ENCODE data around the gene KLF1.
"Not testable (repeated sequence)": the region's sequence is repeated elsewhere in the genome, so short reads cannot be mapped to it uniquely, and the experiment has no call there.

Gene KLF1

DNA sequence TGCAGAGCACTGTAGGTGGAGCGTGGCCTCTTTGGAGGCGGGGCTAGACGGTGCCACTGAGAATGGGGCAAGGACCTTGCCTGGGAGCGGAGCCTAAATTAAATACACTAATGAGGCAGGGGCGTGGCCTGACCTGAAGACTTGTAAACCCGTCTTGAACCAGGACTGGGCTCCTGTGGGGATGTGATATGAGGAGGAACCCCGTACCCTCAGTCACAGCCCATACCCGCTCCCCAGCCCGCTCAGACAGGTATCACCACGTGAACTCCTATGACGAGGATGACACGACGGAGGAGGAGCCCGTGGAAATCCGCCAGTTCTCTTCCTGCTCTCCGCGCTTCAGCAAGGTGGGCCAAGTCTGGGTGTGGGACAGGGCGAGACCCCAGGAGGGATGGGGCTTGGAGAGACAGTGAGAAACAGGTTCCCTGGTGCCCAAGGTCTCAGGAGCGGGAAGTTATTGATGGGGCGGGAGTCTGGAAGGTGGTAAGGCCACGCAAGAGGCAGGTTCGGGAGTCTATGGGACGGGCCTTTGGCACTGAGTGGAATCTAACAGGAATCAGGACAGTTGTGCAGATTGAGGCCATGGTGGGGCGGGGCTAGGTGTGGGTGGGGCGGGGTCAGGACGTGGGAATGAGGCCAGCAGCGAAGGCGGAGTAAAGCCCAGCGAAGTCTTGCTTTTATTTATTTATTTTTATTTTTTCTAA, 20.4 kb downstream of the KLF1 start:
- DNase-seq = no peak

GRCh38 chr19:12865746-12866415, 21.1 kb downstream of the KLF1 start:
- DNase-seq = no peak

- DNase-seq = no peak
Measured at GRCh38 chr19:12864721-12865715, 22.0 kb downstream of the KLF1 start.

- no peak for DNase-seq
Measured at GRCh38 chr19:12864143-12864542, 22.9 kb downstream of the KLF1 start.

DNA sequence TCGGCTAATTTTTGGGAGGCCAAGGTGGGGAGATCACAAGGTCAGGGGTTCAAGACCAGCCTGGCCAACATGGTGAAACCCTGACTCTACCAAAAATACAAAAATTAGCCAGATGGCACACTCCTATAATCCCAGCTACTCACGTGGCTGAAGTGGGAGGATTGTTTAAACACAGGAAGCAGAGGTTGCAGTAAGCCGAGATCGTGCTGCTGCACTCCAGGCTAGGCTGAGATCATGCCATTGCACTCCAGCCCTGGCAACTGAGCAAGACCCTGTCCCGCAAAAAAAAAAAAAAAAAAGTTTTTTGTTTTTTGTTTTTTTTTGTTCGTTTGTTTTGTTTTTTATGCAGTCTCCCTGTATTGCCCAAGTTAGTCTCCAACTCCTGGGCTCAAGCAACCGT, 27.5 kb downstream of the KLF1 start:
- no peak for DNase-seq

GRCh38 chr19:12858041-12858928, 28.7 kb downstream of the KLF1 start:
- no peak for DNase-seq

DNA sequence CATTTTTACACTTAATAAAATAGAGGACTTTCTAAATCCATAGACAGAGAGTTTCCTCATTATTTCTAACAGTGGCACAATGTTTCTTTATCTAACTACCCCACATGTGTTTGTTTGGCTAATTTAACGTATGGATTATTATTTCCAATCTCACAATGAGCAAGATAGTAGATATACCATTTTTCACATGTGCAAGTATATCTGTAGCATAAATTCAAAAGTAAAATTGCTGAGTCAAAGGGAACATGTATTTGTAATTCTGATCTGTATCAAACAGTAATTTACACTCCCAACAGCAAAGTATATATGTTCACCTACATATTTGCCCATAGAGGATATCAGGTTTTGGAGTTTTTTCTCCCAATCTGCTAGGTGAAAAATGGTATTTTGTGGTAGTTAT, 30.3 kb downstream of the KLF1 start:
- no peak for DNase-seq

DNA sequence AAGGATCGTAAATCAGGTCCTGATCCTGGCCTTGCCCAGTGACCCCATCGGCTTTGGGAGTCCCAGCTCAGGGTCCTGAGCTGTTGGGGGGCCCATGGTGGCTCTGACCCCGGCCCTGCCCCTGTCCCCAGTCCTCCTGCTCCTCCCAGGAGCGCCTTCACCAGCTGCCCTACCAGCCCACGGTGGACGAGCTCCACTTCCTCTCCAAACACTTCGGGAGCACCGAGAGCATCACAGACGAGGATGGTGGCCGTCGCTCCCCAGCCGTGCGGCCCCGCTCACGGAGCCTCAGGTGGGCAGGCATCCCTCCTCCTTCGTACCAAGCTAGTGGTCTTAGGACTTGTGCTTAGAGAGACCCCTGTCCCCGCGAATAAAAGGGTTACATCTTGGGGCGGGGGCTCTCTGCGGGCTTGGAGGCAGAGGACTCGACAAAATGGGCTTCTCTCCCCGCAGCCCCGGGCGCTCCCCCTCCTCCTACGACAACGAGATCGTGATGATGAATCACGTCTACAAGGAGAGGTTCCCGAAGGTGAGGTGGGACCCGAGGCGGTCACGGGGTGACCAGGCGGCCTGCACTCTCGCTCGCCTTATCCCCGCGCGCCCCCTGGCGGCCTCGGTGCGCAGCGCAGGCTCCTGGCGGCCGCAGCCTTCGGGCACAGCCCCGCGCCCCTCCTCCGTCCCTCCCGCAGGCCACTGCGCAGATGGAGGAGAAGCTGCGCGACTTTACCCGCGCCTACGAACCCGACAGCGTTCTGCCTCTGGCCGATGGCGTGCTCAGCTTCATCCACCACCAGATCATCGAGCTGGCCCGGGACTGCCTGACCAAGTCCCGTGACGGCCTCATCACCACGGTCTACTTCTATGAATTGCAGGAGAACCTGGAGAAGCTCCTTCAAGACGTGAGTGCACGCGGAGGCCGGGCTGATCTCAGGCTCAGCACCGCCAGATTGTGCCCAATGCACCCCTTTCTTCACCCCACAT, 39.6 kb downstream of the KLF1 start:
- DNase-seq = peak; percentile 96

DNA sequence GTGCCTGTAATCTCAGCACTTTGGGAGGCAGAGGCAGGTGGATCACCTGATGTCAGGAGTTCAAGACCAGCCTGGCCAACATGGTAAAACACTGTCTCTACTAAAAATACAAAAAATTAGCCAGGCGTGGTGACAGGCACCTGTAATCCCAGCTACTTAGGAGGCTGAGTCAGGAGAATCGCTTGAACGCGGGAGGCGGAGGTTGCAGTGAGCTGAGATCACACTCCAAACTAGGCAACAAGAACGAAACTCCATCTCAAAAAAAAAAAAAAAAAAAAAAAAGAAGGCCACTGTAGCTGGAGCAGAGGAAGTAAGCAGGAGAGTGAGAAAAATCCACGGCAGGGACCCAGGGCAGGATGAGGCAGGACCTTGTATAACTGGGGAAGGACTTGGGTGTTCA, 40.4 kb downstream of the KLF1 start:
- DNase-seq = not testable (repeated sequence)

DNA sequence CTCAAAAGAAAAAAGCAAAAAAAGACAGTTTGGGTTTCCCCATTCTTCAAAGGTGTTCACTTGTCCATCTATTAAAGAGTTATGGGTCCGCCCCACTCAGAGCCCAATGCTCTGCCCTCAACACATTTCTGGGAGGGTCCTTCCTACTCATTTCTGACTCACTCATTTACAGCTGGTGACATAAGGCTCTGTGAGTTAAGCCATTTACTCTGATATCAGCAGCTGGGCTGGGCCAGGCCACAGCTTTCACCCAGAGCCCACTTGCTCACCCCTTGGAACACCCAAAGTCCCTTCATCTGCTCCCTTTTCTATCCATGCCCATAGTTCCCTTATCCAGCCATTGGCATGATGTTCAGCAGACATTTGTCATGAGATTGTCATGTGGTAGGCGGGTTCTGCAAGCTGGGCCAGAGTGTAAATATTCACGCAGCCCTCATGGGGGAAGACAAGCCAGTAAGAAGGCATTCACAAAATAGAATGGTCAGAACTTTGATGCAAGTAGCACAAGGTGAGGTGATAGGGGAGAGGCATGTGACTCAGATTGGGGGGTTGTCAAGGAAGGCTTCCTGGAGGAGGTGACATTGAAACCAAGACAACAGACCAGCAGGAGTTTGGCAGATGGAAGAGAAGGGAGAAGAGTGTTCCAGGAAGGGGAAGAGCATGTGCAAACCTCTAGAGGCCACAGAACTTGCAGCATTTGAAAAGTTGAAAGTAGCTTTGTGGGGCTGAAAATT, 42.8 kb downstream of the KLF1 start:
- no peak for DNase-seq

- DNase-seq = no peak
Measured at GRCh38 chr19:12843328-12843727, 43.7 kb downstream of the KLF1 start.

- no peak for DNase-seq
Measured at GRCh38 chr19:12842511-12842910, 44.5 kb downstream of the KLF1 start.

DNA sequence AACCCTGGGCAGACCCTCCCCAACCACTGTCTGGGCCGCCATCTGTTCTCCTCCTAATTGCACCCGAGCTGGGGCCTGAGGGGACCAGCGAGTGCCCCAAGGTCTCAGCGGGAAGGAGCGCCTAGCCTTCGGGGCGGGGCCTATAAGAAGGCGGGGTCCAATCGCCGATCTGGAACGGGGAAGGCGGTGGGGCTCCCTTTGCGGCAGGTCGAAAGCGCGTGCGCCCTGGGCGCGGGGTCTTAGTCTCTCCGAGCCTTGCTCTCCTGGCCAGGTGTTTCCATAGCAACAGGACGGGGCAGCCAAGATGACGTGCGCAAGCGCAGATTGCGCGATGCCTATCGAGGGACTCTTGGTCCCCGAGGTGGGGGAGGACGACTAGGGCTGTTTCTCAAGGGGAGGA, 45.9 kb downstream of the KLF1 start:
- DNase-seq = peak; percentile 85

DNA sequence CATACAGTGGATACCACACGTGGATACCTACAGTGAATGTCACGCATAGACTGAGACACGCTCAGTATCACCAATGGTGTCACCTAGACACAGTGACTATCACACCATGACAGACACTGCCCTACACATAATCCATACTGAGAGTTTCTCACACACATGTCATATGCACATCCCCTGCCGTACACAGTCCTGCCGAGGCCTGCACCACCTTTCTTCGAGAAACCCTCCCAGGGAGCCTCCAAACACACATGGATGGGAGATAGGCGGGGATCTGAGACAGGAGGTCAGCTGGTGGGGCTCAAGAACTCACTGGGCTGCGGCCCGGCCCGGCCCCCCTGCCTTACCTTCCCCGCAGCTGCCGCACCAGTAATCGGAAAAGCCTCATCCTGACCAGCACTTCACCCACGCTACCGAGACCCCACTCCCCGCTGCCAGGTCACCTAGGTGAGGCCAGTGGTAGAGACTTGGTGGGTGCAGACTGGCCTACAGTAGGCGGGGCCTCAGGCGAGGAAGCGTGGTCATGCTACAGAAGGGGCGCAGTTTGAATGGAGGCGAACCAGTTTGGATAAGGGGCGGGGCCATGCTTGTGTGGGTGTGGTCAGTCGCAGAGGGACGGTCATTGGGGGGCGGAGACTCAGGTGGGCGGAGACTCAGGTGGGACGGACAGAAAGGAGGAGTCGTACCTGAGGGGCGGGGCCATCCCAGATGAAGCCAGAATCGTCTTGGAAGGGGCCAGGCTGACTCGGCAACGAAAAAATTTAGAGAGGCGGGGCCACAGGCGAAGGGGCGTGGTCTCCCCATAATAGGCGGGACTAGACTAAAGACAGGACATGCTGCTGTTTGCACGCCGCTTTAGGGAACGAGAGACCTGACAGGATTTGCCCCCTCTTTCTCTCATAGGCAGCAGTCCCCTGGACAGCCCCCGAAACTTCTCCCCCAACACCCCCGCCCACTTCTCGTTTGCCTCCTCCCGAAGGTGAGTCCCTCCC, 46.6 kb downstream of the KLF1 start:
- DNase-seq = peak; percentile 77

DNA sequence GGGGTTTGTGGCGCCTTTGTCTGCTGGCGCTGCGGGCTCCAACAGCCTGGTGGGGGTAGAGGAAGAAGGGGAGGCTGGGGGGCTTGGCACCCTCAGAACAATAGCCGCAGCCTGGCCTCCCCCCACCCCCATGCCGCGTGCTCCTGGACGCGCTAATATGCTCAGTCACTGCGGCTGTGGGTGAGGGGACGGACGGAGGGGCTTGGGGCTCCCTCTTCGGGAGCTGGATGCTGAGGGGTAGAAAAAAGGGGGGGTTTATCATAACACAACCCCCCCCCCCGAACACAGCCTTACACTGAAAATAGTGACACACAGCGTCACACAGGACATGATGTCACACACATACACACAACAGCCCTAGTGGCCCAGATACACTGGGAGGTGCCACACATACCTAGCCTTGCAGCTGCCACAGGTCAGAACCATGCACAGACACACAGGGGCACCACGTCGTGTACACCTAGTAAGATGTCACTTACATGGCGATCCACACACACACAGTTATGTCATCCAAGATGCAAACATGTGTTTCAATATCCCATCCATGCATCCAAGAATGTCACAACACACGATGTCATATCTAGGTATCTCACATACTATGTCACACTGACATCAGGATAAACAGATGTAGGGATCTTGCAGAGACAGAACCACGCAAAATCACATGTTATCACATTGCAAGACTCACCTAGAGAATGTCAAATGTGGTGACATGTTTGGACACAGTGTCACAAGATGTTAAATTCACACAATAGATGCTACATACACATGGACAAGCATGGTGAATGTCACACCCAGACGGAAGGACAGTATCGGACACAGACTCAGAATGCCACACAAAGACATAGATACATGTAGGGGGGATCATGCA, 47.9 kb downstream of the KLF1 start:
- DNase-seq = peak; percentile 59

GRCh38 chr19:12838182-12838885, 48.7 kb downstream of the KLF1 start, which contains the start of gene MAST1:
MAST1 (plus strand) TSS chr19:12838515; CDS start chr19:12838573, 58 bp downstream.
- peak; percentile 71 for DNase-seq

- no peak for DNase-seq
Measured at GRCh38 chr19:12837225-12837624, 49.8 kb downstream of the KLF1 start.

Measured in retina (tissue), 1 donor.